Trophoblast cell (in vitro differentiated cells and primary cell): ENCODE data around the gene TMPRSS12.
A peak's percentile ranks its signal among the peaks of the same experiment; 100 is the strongest.
"Not testable (repeated sequence)": the region's sequence is repeated elsewhere in the genome, so short reads cannot be mapped to it uniquely, and the experiment has no call there.

Experiments
- DNase-seq, 2 donors: peaks; one replicate each; pipeline ENCODE4 v3.0.0-alpha.2; 2016
- H2AFZ ChIP-seq: 2 replicates; pipeline ENCODE4 v1.6.1; 2013; ENCODE audit warnings: low read length, moderate library complexity, mild to moderate bottlenecking; ENCODE audit not compliant: insufficient read depth, poor library complexity
- H2AK5ac ChIP-seq: 2 replicates; pipeline ENCODE4 v1.6.1; 2013; ENCODE audit warnings: mild to moderate bottlenecking, low read length
- H2BK120ac ChIP-seq: 2 replicates; pipeline ENCODE4 v1.6.1; 2013; ENCODE audit warnings: low read length, mild to moderate bottlenecking, moderate library complexity; ENCODE audit not compliant: insufficient read depth, poor library complexity
- H2BK12ac ChIP-seq: 2 replicates; pipeline ENCODE4 v1.6.1; 2013; ENCODE audit warnings: mild to moderate bottlenecking, low read length, moderate library complexity
- H2BK5ac ChIP-seq: 2 replicates; pipeline ENCODE4 v1.6.1; 2013; ENCODE audit warnings: low read length, low read depth, moderate library complexity, mild to moderate bottlenecking; ENCODE audit not compliant: poor library complexity
- H3K14ac ChIP-seq: 2 replicates; pipeline ENCODE4 v1.6.1; 2013; ENCODE audit warnings: mild to moderate bottlenecking, low read length
- H3K18ac ChIP-seq: 2 replicates; pipeline ENCODE4 v1.6.1; 2013; ENCODE audit warnings: mild to moderate bottlenecking, low read length
- H3K23ac ChIP-seq: 2 replicates; pipeline ENCODE4 v1.6.1; 2013; ENCODE audit warnings: low read length
- H3K27ac ChIP-seq: 2 replicates; pipeline ENCODE4 v1.5.1; 2013; ENCODE audit warnings: low read depth, mild to moderate bottlenecking, inconsistent platforms, low read length, moderate library complexity
- H3K27me3 ChIP-seq: 2 replicates; pipeline ENCODE4 v1.6.1; 2013; ENCODE audit warnings: inconsistent platforms, mild to moderate bottlenecking, low read length, moderate library complexity; ENCODE audit not compliant: insufficient read depth
- H3K36me3 ChIP-seq, 2 experiments: 1 replicate in 1 of 2; 2 replicates in 1 of 2; pipeline ENCODE4 v1.6.1; 2013; ENCODE audit warnings: low read length in 2 of 2, mild to moderate bottlenecking in 2 of 2, moderate library complexity in 1 of 2; ENCODE audit not compliant: insufficient read depth in 2 of 2, control insufficient read depth in 1 of 2
- H3K4ac ChIP-seq: 2 replicates; pipeline ENCODE4 v1.6.1; 2013; ENCODE audit warnings: low read depth, mild to moderate bottlenecking, low read length, moderate library complexity
- H3K4me1 ChIP-seq, 2 experiments: 1 replicate in 1 of 2; 2 replicates in 1 of 2; pipeline ENCODE4 v1.6.1; 2013; ENCODE audit warnings: low read length in 2 of 2, mild to moderate bottlenecking in 2 of 2, moderate library complexity in 1 of 2; ENCODE audit not compliant: insufficient read depth in 2 of 2, control insufficient read depth in 1 of 2
- H3K4me2 ChIP-seq: 2 replicates; pipeline ENCODE4 v1.6.1; 2013; ENCODE audit warnings: inconsistent platforms, mild to moderate bottlenecking, low read length, moderate library complexity
- H3K4me3 ChIP-seq: 2 replicates; pipeline ENCODE4 v1.5.1; 2013; ENCODE audit warnings: mild to moderate bottlenecking, low read depth, low read length, inconsistent platforms
- H3K79me1 ChIP-seq: one replicate; pipeline ENCODE4 v1.6.1; 2013; ENCODE audit warnings: low read length
- H3K79me2 ChIP-seq: 2 replicates; pipeline ENCODE4 v1.6.1; 2013; ENCODE audit warnings: low read length, mild to moderate bottlenecking; ENCODE audit not compliant: control insufficient read depth, insufficient read depth, poor library complexity
- H3K9ac ChIP-seq: 2 replicates; pipeline ENCODE4 v1.6.1; 2013; ENCODE audit warnings: mild to moderate bottlenecking, low read length
- H3K9me3 ChIP-seq: 2 replicates; pipeline ENCODE4 v1.6.1; 2013; ENCODE audit warnings: low read depth, mild to moderate bottlenecking, control low read depth, inconsistent platforms, low read length; ENCODE audit not compliant: insufficient read depth
- H4K12ac ChIP-seq: 2 replicates; pipeline ENCODE4 v1.6.1; 2013; ENCODE audit warnings: low read depth, mild to moderate bottlenecking, low read length, moderate library complexity
- H4K8ac ChIP-seq: 2 replicates; pipeline ENCODE4 v1.6.1; 2013; ENCODE audit warnings: low read depth, mild to moderate bottlenecking, low read length, moderate library complexity
- H4K91ac ChIP-seq: one replicate; pipeline ENCODE4 v1.6.1; 2013; ENCODE audit warnings: low read depth, mild to moderate bottlenecking, low read length, moderate library complexity
- WGBS: extraction: QIAGEN DNeasy Blood & Tissue Kit; methylation state at CpG from one replicate; pipeline ENCODE4 v1.1.7; 2013; ENCODE audit warnings: missing lambda C conversion rate; ENCODE audit not compliant: insufficient read length, insufficient coverage; ENCODE audit errors: extremely low coverage; 5-methylcytosine and 5-hydroxymethylcytosine counted together

TMPRSS12 gene

GRCh38 chr12:50809131-50809530 lies 33.6 kb upstream of the TMPRSS12 start:
- not testable (repeated sequence) for H2BK120ac ChIP-seq, H3K4me2 ChIP-seq, H4K8ac ChIP-seq, H3K79me2 ChIP-seq, H3K79me1 ChIP-seq, H2BK5ac ChIP-seq, H3K27ac ChIP-seq, H4K12ac ChIP-seq, H3K18ac ChIP-seq, H2AFZ ChIP-seq, H3K4me1 ChIP-seq, H3K4ac ChIP-seq, H3K9me3 ChIP-seq, H4K91ac ChIP-seq, H3K4me3 ChIP-seq, H2AK5ac ChIP-seq, DNase-seq, H2BK12ac ChIP-seq, H3K23ac ChIP-seq, H3K9ac ChIP-seq, H3K14ac ChIP-seq, H3K27me3 ChIP-seq
- peaks cover 15 to 20% of the 10 kb centered on the region in 2 experiments for H3K36me3 ChIP-seq
- WGBS, result no CpG with 5 or more reads among the region's 4 CpGs

GRCh38 chr12:50814921-50815320 lies 27.8 kb upstream of the TMPRSS12 start:
- H3K23ac ChIP-seq, H3K4ac ChIP-seq, H3K14ac ChIP-seq, H2BK12ac ChIP-seq, H3K27ac ChIP-seq, H3K9ac ChIP-seq, H2AK5ac ChIP-seq, H3K18ac ChIP-seq, H3K79me2 ChIP-seq, H3K4me2 ChIP-seq, H2BK5ac ChIP-seq, H3K27me3 ChIP-seq, H3K79me1 ChIP-seq, H3K9me3 ChIP-seq, H3K4me3 ChIP-seq, H2BK120ac ChIP-seq, H2AFZ ChIP-seq, H4K8ac ChIP-seq, H4K91ac ChIP-seq, H3K4me1 ChIP-seq, H4K12ac ChIP-seq: not testable (repeated sequence)
- peak; percentile 76 to 90 for DNase-seq
- WGBS, result no CpG with 5 or more reads among the region's 7 CpGs
- peaks cover 19 to 33% of the 10 kb centered on the region in 2 experiments for H3K36me3 ChIP-seq

GRCh38 chr12:50820177-50820576 lies 22.5 kb upstream of the TMPRSS12 start:
- no peak overlapping the region for H3K4me3 ChIP-seq
- H3K9ac ChIP-seq, result no peak overlapping the region
- H2AK5ac ChIP-seq, result no peak overlapping the region
- H2BK12ac ChIP-seq, result no peak overlapping the region
- no peak overlapping the region for H2BK120ac ChIP-seq
- H3K14ac ChIP-seq, result no peak overlapping the region
- H3K36me3 ChIP-seq, result peaks cover 11 to 17% of the 10 kb centered on the region in 2 experiments
- no peak overlapping the region for H4K8ac ChIP-seq
- no peak overlapping the region for H3K4me2 ChIP-seq
- no peak overlapping the region for H2AFZ ChIP-seq
- peaks cover 0 to 1% of the 10 kb centered on the region in 2 experiments for H3K4me1 ChIP-seq
- H3K23ac ChIP-seq, result no peak overlapping the region
- no peaks in the 10 kb centered on the region for H3K79me2 ChIP-seq
- H2BK5ac ChIP-seq, result no peak overlapping the region
- no peak overlapping the region for H3K18ac ChIP-seq
- no peak overlapping the region for H3K27ac ChIP-seq
- H3K9me3 ChIP-seq, result peaks cover 2% of the 10 kb centered on the region
- no peak overlapping the region for H4K91ac ChIP-seq
- H3K27me3 ChIP-seq, result no peaks in the 10 kb centered on the region
- no peak for DNase-seq
- H3K79me1 ChIP-seq, result no peaks in the 10 kb centered on the region
- H4K12ac ChIP-seq, result no peak overlapping the region
- H3K4ac ChIP-seq, result no peak overlapping the region

- no peak overlapping the region for H2AK5ac ChIP-seq
- no CpG with 5 or more reads among the region's 1 CpG for WGBS
Observed at GRCh38 chr12:50822082-50822481, 20.6 kb upstream of the TMPRSS12 start.

More at GRCh38 chr12:50822082-50822481, 20.6 kb upstream of the TMPRSS12 start:
- H3K79me1 ChIP-seq, result no peaks in the 10 kb centered on the region
- H3K9ac ChIP-seq, result no peak overlapping the region
- H4K8ac ChIP-seq, result no peak overlapping the region
- peaks cover 0 to 1% of the 10 kb centered on the region in 2 experiments for H3K4me1 ChIP-seq
- no peak overlapping the region for H3K4me2 ChIP-seq
- peaks cover 2% of the 10 kb centered on the region for H3K9me3 ChIP-seq
- H3K4me3 ChIP-seq, result no peak overlapping the region
- H3K79me2 ChIP-seq, result no peaks in the 10 kb centered on the region
- H3K14ac ChIP-seq, result no peak overlapping the region
- no peak overlapping the region for H3K27ac ChIP-seq
- DNase-seq, result peak in 1 of 2 donors; percentile 27
- H2BK120ac ChIP-seq, result no peak overlapping the region
- H2BK12ac ChIP-seq, result no peak overlapping the region
- no peak overlapping the region for H4K12ac ChIP-seq
- H2AFZ ChIP-seq, result no peak overlapping the region
- H3K36me3 ChIP-seq, result peaks cover 2 to 5% of the 10 kb centered on the region in 2 experiments
- H2BK5ac ChIP-seq, result no peak overlapping the region
- H4K91ac ChIP-seq, result no peak overlapping the region
- no peak overlapping the region for H3K4ac ChIP-seq
- no peak overlapping the region for H3K23ac ChIP-seq
- H3K27me3 ChIP-seq, result no peaks in the 10 kb centered on the region
- H3K18ac ChIP-seq, result peak overlapping the region; percentile 59
